NOMO-1 (cell line): ENCODE data around the gene GSTT2B.
"Not testable (repeated sequence)": the region's sequence is repeated elsewhere in the genome, so short reads cannot be mapped to it uniquely, and the experiment has no call there.

Experiments
- DNase-seq, 2 experiments: peaks; one replicate each; lab custom pipeline; 2025; ENCODE audit not compliant: unreplicated experiment in 2 of 2; lab: John Stamatoyannopoulos, UW

Gene GSTT2B

DNA sequence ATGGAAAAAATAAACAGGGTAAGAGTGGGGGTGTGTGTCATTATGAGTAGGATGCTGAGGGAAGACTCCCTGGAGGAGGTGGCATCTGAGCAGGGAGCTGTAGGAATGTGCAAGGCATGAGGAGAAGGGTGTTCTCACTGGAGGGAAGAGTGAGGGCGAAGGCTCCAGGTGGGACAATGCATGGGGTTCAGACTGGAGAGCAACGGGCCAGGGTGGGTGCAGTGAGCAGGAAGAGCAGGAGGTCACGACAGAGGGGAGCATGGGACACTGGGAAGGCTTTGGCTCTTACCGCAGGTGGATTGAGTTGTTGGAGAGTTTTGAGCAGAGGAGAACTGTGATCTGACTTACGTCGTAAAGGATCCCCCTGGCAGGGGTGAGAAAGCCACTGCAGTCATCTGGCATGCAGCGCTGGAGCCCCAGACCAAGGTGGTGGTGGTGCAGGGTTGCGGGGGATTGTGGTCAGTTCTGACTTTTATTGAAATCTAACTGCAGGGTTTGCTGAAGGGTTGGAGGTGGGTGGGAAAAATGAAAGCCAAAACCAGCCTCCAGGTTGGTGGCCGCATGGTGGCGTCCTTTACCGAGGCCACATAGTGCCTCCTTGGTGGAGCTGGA lies 8.1 kb downstream of the GSTT2B start:
- DNase-seq = not testable (repeated sequence)

GRCh38 chr22:23951383-23951782 lies 9.6 kb downstream of the GSTT2B start:
- not testable (repeated sequence) for DNase-seq

DNA sequence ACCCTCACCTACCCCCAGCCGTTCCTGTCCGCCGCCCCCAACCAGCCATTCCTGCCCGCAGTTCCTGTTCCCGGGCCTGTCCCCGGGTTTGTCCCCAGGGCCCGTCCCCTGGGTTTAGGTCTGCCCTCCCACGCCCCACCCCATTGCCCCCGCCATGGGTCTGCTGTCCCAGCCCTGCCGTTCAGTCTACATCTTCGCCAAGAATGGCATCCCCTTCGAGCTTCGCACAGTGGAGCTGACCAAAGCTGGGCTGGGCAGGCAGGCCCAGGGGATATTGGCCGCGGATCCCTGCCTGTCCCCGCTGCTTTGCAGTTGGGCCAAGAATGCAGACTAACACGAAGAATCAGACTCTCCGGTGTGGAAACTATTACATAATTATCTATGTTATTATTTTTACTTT lies 11.2 kb downstream of the GSTT2B start:
- not testable (repeated sequence) for DNase-seq

DNA sequence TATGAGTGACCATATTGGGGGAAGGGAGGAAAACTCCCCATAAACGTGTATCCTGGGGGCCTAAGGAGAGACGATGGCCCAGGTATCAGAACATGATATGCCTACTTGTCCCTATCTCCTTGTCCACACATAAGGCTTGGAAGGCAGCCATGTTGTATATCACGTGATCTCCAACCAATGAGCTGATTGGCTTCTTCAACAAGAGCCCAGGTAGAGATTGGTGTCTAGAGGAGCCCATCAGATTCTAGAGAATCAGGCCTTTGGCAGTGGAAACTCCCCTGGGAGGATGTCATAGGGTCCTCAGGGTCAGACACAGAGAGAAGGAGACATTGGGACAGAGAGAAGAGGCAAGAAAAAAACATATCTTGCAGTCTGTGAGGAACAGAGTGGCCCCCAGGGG lies 13.6 kb downstream of the GSTT2B start:
- not testable (repeated sequence) for DNase-seq

GRCh38 chr22:23940166-23940565 lies 20.8 kb downstream of the GSTT2B start:
- not testable (repeated sequence) for DNase-seq

GRCh38 chr22:23939017-23939357 lies 22.0 kb downstream of the GSTT2B start:
- no peak for DNase-seq

- DNase-seq = no peak
These were observed 22.5 kb downstream of the GSTT2B start for GRCh38 chr22:23938328-23939016.

- DNase-seq = no peak
These were observed 34.4 kb downstream of the GSTT2B start for GRCh38 chr22:23926561-23926960.

DNA sequence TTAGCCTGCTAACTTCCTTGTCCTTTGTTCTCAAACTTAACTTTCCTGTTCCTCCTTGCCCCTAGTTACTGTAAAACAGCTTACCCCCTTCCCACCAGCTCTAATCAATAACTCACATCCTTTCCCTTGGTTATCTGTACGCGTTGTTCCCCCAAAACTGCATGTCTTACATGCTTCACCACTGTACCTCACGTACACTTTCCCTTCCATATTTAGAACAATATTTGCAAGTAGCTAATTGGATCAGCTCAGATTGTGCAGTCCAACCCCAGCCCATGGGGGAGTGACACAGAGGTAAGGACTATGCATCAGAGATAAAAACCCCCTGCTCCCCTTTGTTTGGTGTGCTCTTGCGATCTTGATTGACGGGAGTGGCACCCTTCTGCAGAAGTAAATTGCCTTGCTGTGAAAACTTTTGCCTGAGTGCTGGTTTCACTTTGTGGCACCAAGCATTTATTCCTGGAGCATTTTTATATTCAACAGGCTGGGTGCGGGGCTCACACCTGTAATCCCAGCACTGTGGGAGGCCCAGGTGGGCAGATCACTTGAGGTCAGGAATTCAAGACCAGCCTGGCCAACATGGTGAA lies 35.9 kb downstream of the GSTT2B start:
- DNase-seq = no peak

- DNase-seq = no peak
These were observed 38.1 kb downstream of the GSTT2B start for GRCh38 chr22:23922921-23923320.

DNA sequence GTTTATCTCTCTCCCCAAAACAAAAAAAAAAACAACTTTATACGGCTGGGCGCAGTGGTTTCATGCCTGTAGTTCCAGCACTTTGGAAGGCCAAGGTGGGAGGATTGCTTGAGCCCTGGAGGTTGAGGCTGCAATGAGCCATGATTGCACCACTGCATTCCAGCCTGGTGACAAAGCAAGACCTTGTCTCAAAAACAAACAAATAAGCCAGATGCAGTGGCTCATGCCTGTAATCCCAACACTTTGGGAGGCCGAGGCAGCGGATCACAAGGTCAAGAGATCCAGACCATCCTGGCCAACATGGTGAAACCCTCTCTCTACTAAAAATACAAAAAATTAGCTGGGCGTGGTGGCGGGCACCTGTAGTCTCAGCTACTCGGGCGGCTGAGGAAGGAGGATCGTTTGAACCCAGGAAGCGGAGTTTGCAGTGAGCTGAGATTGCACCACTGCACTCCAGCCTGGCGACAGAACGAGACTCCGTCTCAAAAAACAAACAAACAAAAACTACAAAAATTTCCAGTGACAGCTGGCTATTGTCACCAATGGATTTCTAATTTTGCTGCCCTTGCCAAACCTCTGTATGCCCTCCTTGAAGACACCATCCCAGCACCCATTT lies 39.3 kb downstream of the GSTT2B start:
- not testable (repeated sequence) for DNase-seq

DNA sequence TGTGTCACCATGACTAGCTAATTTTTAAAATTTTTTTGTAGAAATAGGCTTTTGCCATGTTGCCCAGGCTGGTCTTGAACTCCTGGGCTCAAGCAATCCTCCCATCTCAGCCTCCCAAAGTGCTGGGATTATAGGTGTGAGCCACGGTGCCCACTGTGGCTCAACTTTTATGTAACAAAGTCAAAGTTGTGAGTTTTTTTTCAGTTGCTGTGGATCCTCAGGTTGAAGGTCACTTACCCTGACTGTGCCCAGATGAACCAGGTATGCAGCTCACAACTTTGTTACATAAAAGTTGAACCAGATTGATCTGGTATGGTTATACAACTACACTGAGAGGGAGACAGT lies 40.8 kb downstream of the GSTT2B start:
- not testable (repeated sequence) for DNase-seq

GRCh38 chr22:23915290-23915689 lies 45.7 kb downstream of the GSTT2B start:
- no peak for DNase-seq

GRCh38 chr22:23913661-23914353 lies 47.2 kb downstream of the GSTT2B start:
- peak; percentile 97 to 98 for DNase-seq

- DNase-seq = no peak
These were observed 47.7 kb downstream of the GSTT2B start for GRCh38 chr22:23913306-23913660.

- DNase-seq = no peak
These were observed 48.6 kb downstream of the GSTT2B start for GRCh38 chr22:23912293-23912903.

DNA sequence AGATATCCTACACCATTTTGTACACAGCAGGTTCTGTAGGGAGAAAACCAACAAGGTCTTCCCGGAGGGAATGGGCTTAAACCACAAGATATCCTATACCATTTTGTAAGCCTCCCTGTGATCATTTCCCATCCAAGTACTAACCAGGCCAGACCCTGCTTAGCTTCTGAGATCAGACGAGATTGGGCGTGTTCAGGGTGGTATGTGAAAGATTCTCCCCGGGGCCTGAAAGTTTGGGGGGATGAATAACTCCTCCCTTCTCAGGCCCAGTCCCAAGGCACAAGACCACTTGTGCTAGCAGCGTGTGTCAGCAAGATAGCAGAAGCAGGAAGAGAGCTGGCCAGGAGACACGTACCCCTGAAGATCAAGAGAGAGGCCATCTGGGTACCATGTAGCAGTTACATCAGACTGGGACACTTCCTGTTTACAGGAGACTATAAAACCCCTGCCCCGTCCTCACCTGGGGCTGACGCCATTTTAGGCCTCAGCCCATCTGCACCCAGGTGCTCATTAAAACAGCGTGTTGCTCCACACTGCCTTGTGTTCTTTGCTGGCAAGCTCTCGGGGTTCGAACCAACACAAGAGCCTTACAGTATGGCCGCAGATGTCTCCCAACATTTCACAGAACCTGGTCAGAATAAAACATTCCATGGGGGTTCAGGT lies 49.5 kb downstream of the GSTT2B start:
- no peak for DNase-seq

DNA sequence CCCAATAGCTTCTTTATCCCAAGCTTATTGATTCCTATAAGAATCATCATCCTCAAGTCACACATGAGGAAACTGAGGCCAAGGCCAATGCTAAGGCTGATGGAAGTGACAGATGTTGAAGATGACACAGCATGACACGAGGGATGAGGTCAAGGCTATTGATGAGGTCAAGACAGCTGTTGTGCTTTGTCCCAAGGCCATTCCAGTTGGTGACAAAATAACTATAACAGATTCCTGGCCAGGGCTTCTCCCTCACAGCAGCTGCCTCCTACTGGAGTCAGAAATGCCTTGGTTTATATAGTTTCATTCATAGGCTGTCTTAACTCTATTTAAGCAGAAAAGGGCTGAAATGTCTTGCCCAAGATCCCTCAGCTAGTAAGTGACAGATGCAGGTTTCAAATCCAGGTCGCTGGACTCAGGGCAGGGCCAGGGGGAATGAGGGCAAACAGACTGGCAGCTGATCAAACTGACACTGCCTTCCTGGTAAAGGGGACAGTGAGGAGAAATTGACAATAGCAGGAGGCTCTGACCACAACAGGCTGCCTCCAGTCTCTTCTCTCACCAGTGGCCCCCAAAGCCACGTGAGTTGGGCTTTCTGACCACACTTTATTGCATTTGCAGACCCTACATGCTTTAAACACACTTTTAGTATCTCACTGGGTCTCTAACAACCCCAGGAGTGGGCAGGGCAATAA lies 50.4 kb downstream of the GSTT2B start:
- no peak for DNase-seq

DNA sequence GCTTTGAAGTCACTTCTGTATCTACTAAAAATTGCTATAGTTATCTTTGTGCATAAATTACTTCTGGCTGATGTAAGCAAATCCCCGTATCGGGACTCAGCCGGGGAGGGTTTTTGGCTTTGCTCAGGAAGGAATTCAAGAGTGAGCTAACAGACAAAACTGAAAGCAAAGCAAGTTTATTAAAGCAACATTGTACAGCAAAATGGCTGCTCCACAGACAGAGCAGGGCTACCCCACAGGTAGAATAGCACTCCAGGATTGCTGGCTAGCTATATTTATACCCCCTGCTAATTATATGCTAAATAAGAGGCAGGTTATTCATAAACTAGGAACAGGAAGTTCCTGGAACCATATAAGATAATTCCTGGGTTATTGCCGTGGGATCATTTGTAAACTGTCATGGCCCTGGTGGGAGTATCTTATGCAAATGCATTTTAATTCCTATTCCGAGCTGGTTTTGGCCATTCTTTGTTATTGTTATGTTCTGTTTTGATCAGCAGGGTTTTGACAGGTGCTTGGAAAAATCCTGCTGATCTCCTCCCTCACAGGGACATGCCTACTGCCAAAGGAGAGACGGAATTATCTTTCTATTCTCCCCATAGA lies 51.6 kb downstream of the GSTT2B start:
- no peak for DNase-seq
